ENCODE results near the gene UNK.

DNA sequence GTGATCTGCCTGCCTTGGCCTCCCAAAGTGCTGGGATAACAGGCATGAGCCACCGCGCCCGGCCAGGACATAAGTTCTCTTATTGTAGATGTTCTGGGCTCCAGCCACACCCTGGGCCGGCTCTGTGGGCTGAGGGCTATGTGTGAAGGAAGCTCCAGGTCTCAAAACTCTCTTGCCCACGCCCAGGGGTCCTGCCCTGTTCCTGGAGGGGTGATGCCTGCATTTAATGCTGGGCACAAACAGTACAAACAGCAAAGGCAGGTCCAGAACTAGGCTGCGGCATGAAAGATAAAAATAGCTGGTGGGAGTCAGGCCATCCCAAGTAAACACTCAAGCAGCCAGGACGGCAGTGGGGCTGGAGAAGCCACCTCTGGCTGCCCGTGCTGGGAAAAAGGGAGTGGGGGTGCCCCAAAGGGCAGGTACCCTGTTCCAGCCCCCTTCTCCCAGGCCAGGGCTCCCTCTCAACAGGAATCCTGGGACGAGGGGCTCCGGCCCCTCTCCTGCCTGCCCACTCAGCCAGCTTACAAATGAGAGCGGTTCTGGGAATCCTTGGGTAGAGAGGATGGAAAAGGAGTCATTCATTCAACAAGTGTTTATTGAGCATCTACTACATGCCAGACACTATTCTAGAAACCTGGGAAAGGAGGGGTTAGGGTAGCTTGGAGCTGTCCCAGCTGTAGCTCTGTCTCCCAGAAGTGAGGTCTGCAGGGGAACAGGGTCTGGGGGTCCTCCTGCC lies 89.1 kb downstream of the UNK start:
- TF ChIP-seq, protein P1, sequence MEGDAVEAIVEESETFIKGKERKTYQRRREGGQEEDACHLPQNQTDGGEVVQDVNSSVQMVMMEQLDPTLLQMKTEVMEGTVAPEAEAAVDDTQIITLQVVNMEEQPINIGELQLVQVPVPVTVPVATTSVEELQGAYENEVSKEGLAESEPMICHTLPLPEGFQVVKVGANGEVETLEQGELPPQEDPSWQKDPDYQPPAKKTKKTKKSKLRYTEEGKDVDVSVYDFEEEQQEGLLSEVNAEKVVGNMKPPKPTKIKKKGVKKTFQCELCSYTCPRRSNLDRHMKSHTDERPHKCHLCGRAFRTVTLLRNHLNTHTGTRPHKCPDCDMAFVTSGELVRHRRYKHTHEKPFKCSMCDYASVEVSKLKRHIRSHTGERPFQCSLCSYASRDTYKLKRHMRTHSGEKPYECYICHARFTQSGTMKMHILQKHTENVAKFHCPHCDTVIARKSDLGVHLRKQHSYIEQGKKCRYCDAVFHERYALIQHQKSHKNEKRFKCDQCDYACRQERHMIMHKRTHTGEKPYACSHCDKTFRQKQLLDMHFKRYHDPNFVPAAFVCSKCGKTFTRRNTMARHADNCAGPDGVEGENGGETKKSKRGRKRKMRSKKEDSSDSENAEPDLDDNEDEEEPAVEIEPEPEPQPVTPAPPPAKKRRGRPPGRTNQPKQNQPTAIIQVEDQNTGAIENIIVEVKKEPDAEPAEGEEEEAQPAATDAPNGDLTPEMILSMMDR (conservative IDR thresholded peaks at IDR 0.05) = no peak
- TF ChIP-seq EZH2 (IDR thresholded peaks at IDR 0.05; ENCODE audit: low read depth) = no peak
